Hindlimb muscle (tissue), 1 donor: ENCODE results near the gene DNASE1L2. TPM values are rescaled to one million over a fixed set of nuclear protein-coding genes. Genes with fewer than 3 reads are reported as not detected.
"Not testable (repeated sequence)": the region's sequence is repeated elsewhere in the genome, so short reads cannot be mapped to it uniquely, and the experiment has no call there.

Experiments used
- DNase-seq: peaks from one replicate; pipeline ENCODE4 v3.0.0-alpha.2; 2013
- polyA plus RNA-seq: library from polyadenylated mRNA; unstranded; fragments of 120-200 nt; gene quantifications from one replicate; pipeline ENCODE4 v1.2.1, GENCODE V29; 2013; ENCODE audit not compliant: insufficient read length

The DNASE1L2 gene
- polyA plus RNA-seq, 1 donor = 1.1 TPM

DNA sequence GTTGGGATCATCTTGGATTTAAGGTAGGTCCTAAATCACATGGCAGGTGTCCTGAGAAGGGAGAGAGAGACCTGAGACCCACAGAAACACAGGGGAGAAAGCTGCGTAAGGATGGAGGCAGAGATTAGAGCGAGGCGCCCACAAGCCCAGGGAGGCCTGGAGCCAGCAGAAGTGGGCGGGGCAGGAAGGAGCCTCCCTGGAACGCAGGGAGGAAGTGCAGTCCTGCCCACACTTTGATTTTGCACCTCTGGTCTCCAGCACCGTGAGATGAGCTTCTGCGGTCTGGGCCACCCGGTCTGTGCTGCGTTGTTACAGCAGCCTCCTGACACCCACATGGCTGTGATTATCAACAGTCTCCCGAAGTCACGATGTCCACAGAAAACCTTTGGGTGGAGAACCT lies 6.4 kb downstream of the DNASE1L2 start:
- no peak for DNase-seq

DNA sequence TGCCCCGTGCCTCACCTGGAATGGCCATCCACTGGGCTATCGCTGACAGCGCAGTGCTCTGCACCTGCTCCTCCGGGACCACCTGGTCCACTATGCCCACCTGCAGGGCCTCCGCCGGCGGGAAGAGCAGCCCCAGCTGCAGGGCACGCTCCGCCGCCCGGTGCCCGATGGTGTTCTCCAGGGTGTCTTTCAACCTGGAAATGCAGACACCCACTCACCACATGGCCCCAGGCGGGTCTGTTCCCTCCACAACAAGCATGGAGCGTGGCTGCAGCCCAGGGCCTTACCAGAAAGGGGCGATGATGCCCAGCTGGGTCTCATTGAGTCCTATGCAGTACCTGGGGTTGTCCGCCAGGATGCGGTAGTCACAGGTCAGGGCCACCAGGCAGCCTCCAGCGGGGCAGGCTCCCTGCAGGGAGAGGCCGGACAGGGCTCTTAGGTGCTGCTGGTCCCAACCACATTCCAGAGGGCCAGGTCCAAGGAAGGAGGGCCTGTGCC lies 6.8 kb downstream of the DNASE1L2 start:
- DNase-seq = no peak

DNA sequence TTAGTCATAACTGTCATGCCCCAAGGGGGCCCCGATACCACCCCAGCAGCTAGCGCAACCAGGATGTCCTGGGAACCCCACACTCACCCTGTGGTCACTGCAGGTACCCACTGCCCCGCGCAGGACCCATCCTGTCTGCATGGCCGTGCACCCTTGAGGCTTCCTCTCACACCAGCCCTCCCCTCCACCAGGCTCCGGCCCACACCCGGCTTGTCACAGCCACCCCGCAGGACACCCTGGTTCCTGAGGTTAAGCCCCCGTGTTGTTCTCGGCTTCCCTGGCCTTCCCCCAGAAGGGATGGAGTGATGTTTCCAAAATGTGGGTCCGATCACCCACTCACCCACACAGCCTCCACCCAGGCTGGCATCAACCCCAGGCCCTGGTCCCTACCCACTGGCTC lies 7.5 kb downstream of the DNASE1L2 start:
- no peak for DNase-seq

DNA sequence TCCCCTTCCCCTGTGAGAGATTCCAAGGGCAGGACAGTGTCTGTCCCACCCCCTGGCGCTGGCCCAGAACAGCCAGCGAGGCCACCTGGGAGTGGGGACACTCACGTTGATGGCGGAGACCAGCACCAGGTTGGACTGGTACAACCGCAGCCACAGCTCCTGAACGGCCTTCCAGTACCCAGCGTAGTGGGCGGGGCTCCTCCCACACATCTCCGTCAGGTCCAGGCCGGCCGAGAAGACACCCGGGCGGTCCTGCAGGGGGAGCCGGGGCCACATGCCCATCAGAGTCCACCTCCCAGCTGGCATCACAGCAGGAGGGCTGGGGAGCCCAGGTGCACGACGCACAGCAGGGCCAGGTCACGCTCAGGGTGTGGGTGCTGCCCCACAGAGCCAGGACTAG lies 8.1 kb downstream of the DNASE1L2 start:
- no peak for DNase-seq

DNA sequence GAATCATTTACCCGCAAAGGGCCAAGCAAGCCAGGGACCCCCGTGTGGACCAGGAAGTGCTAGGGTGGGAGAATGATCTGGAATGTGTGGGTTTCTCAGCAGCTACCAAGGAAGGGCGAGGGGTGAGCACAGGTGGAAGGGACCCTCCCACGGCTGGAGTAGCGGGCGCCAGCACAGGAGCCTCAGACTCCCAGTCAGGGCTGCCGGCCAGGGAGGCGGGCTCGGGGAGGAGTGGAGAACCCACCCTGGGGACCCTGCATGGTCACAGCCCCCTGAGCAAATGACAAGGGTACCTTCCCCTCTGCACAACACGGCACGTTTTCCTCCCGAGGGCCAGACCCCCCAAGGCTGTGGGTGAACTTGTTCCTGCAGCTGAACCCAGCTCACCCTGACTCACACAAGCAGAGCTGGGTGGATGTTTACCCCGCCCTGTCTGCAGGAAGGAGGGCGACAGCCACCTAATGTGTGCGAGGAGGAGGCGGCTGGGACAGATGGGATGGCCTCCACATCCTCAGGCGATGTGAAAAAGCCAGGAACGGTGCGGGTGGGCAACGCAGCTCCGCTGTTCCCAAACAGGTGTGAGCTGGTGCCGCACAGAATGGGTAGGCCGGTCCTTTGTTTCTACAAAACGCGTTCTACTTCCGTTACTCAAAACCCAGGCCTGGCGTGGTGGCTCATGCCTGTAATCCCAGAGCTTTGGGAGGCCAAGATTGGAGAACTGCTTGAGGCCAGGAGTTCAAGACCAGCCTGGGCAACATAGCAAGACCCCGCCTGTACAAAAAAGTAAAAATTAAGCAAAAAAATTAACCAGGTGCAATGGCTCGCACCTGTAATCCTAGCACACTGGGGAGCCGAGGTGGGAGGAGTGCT lies 8.9 kb downstream of the DNASE1L2 start:
- no peak for DNase-seq

DNA sequence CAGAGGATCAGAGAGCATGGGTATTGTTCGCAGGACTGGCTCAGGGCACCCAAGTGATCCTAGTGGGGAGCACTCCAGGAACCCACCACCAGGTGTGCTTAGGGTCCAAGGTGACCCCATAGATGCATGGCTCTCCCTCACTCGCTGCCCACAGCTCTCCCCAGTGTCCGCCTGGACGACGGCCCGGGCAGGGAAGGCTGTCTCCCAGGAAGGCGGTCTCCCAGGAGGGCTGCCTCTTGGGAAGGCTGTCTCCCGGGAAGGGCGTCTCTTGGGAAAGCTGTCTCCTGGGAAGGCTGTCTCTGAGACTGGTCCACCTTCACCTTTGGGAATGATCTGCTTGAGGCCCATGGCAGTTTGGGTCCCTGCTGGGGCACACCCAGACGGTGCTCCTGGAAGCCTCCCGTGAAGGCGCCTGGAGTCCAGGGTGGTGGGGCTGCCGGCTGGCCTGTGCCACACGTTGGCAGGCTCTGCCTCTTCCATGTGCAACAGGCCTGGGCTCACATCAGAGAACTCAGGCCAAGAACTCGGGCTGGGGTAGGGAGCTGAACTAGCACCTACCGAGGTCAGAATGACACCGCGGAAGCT lies 10.1 kb downstream of the DNASE1L2 start:
- no peak for DNase-seq

DNA sequence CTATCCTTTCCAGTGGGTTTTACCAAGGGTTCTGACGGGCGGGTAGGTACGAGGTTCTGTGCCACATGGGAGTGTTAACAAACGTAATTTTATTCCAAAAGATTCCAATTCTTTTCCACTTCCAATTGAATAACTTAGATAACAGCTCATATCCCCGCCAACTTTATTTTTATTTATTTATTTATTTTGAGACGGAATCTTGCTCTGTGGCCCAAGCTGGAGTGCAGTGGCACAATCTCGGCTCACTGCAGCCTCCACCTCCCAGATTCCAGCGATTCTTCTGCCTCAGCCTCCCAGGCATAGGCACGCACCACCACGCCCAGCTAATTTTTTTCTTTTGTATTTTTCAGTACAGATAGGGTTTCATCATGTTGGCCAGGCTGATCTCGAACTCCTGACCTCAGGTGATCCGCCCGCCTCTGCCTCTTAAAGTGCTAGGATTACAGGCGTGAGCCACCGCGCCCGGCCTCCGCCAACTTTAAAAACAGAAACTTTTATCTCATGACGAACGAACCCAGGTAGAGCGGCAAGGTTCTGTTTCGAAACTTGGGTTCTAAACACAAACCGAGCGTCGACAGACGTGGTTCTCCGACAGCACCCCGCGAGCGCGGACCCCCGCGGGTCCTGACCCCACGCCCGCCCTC lies 14.5 kb downstream of the DNASE1L2 start:
- no peak for DNase-seq

DNA sequence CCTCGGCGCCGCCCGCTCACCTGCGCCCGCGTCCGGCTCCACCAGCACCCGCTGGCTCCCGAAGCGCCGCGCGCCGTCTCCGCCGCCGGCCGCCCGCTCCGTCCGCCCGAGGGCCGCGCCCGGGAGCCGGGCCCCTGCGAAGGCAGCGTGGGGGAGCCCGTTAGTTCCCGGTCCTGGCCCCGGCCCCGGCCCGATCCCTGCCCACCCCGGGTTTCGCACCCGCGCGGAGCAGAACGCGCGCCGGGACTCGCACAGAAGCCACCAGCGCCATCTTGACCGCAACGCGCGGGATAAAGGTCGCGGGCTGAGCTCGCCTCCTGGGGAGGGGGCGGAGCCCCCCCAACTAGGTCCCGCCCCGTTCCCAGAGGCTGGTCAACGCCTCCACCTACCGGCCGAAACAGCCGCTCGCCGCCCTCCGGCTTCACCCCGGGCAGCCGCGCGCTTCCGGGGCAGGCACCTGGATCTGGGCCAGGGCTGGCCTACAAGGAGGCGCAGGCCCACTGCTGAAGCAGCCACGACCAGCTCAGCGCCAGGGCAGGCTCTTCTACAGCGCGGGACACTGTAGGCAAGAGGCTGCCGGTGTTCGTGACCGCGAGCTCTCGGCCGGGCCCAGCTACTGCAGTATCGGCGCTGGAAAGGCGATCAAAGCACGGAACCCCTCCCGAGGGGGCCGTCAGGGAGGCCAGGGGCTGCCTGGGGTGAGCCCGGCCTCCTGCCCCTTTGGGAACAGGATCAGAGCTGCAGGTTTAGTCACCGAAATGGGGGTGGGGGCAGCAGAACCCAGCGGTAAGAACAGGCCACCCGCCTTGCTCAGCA lies 15.3 kb downstream of the DNASE1L2 start, which contains the start of gene ECI1:
Gene ECI1 (minus strand): TSS at position 292 of the 816 bp plus-strand sequence. CDS start 21 bp downstream, at position 271.
- DNase-seq = peak; percentile 93

DNA sequence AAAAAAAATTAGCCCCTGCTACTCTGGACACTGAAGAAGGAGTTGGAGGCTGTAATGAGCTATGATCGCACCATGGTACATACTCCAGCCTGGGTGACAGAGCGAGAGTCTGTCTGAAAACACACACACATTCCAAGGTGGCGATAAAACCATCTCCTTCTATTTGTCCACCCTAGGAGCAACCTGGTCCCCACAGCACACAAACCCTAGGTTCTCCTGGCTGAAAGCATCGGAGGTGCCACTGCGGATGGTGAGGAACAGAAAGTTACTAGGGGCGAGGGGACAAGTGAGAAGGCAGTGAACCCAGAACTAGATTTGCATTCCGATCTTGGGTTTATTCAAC lies 16.5 kb downstream of the DNASE1L2 start:
- DNase-seq = no peak

DNA sequence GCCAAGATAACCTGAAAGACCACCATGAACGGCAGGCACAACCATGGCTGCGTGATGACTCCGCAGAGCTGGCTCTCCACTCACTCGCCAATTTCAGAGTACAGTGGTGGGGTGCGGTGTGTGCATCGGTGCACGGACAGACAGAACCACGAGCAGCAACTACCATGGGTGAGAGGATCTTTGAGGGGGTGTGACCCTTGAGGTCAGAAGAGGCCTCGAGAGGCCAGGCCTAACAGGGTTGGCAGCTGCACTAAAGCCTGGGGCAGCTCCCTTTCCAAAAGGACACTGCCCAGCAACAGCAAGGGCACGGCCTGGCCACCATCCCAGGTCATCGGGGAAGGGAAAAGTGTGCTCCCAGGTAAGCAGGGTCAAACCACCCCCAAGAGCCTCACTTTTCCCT lies 17.0 kb downstream of the DNASE1L2 start:
- DNase-seq = no peak

DNA sequence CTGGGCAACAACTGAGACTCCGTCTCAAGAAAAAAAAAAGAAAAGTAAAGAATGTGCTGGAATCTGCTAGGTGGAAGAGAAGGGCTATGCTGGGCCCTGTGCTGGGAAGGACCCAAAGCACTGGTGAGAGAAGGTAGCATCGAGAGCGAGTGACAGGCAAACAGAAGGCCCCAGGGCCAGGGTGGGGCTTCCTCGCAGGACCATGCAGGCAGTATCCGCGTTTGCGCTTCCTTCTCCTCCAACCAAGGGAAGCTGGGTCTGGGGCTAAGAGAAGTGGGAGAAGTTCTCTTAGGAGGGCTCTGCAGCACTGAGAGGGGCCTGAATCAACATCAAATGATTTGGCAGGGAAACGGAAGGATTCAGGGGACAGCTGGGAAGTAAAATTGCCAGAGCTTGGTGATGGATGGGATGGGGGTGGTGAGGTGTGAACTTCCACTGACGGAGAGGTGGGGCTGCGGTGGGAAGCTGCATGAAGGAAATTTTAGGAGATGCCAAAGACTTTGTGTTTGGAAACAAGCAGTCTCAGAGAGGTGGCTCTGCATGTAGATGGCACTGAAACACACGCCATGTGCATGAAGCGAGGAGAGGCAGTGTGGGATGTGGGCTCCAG lies 20.4 kb downstream of the DNASE1L2 start:
- no peak for DNase-seq

DNA sequence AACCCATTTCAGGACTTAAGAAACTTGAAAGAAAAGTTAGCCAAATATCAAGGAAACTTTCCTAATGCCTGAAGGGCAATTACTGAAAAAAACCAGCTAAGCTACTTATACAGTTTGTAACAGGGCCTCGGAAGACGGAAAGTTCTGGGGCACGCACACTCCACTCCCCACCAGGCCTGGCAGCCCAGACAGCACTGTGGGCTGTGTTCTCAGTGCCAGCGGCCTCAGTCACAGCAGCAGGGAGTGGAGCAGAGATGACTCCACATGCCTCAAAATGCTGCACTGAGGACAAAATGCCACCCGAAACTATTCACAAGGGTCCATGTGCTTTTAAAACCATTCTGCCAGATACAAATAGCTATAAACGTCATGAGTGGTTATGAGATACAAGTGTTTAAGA lies 21.5 kb downstream of the DNASE1L2 start:
- no peak for DNase-seq

DNA sequence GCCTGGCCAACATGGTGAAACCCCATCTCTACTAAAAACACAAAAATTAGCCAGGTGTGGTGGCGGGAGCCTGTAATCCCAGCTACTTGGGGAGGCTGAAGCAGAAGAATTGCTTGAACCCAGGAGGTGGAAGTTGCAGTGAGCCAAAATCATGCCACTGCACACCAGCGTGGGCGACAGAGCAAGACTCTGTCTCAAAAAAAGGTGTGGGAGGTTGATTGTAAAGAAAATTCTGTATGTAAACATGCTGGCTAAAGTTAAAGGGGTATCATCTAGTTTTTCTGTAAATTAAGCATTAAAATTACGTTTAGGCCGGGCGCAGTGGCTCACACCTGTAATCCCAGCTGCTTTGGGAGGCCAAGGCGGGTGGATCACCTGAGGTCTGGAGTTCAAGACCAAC lies 22.3 kb downstream of the DNASE1L2 start:
- not testable (repeated sequence) for DNase-seq

DNA sequence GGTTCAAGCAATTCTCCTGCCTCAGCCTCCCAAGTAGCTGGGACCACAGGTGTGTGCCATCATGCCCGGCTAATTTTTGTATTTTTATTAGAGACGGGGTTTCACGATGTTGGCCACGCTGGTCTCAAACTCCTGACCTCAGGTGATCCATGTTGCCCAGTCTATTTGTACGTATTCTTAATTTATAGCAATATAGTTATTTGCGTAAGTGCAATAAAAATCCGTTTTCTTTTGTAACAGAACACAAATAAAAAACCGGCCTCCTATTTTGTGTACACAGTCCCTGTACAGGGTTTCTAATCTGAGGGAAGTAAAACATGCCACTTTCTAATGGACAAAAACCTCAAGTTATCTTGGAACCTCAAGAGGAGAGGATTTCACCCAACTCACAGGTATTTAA lies 24.0 kb downstream of the DNASE1L2 start:
- no peak for DNase-seq

DNA sequence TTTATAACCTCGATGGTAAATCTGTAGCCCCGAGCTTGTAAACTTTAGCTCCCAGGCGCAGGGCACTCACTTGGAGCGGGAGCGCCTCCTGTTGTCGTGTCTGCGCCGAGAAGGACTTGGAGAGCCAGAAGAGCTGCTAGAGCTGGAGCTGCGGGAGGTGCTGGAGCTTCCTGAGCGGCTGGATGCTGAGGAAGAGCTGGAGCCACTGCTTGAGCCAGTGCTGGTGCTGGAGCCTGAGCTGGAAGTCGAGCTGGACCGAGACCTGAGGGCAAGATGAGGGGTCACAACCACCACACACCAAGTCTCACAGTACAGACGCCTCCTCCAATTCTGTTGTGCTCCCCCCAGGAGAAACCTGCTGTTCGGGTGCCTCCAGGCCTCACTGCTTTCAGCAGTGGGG lies 26.8 kb downstream of the DNASE1L2 start:
- not testable (repeated sequence) for DNase-seq

DNA sequence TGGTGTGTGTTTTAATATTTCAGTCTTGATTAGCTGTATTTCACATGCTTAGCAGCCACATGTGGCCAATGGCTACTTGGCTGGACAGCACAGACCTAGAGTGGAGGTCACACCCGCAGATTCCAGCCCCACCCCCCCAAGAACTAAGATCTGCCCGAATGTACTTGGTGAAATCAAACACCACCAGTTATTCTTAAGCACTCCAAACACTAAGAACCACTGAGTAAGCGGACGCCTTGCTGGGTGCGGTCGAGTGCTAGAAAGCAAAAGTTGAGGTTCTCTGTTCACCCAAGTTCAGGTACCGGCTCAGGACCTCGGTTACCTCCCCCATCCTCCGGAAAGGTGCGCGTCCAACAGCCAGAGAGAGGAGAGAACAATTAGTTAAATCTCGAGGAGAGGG lies 30.6 kb downstream of the DNASE1L2 start:
- DNase-seq = not testable (repeated sequence)

DNA sequence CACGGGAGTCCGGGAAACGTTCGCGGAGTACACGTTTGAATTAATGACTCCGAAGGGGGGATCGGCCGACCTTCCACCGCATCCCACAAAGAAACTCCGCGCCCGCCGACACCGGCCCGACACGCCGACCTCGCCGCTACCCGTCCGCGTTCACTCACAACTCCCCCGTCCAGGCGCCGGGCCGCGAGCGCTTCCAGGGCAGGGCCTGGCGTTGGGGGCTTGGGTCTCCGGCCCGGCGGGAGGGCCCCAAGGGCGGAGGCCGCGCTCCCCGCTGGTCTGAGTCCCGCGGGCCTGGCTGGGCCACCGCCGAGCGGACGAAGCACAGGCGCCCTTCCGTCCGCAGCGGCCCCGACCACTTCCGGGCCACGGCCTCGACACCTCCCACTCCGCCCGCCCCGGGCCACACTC lies 31.3 kb downstream of the DNASE1L2 start:
- DNase-seq = not testable (repeated sequence)

DNA sequence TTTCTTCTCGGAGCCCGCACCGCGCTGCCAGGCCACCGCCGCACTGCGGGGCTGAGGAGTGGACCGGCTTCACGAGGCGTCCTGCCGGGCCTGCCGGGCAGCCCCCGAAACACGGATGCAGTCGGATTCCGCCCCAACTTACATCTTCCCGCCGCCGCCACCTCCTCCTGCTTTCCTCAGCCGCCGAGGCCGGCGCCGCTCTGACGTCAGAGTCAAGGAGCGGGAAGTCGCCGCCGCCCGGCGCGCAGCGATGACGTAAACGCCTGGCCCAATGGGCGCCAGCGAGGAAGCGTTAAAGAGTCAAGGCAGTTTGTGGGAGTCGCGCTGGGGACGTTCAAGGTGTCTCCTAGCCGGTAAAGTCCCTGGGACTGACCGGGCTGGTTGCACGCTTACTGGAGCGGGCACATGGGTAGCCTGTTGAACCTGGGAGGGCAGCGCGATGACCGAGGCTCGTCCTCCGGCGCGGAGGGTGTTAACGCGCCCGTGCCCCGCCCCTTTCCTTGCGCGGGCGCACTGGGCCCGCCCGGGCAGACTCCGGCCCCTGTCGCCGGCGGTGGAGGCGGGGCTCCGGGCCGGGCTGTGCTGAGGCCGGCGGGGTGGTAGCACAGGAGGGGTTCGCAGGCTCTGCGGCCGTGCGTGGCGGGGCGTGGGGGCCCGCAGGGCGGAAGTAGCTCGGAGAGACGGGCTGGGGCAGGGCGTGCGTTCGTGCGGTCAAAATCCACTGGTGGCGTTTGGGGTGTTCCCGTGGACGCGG lies 31.8 kb downstream of the DNASE1L2 start, which contains the start of gene RNPS1:
Gene RNPS1 (minus strand): TSS at position 214 of the 754 bp plus-strand sequence. CDS start 3,483 bp downstream, outside the sequence.
- peak; percentile 100 for DNase-seq

DNA sequence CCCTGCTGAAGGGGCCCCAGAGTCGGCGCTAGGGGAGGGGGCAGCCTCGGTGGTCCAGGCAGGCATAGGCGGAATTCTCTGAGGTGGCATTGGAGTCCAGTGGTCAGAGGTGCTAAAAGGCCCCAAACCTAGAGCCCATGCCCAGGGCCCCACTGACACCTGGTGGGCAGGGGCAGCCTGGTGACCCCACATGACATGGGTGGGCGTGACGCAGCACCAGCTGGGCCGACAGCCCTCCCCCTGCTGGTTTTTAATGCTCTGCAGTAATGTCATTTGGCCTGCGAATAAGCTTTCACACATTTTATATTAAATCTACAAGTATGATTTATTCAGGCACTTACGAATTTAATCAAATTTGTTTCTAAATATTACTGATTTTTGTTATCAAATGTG lies 33.8 kb downstream of the DNASE1L2 start:
- no peak for DNase-seq

DNA sequence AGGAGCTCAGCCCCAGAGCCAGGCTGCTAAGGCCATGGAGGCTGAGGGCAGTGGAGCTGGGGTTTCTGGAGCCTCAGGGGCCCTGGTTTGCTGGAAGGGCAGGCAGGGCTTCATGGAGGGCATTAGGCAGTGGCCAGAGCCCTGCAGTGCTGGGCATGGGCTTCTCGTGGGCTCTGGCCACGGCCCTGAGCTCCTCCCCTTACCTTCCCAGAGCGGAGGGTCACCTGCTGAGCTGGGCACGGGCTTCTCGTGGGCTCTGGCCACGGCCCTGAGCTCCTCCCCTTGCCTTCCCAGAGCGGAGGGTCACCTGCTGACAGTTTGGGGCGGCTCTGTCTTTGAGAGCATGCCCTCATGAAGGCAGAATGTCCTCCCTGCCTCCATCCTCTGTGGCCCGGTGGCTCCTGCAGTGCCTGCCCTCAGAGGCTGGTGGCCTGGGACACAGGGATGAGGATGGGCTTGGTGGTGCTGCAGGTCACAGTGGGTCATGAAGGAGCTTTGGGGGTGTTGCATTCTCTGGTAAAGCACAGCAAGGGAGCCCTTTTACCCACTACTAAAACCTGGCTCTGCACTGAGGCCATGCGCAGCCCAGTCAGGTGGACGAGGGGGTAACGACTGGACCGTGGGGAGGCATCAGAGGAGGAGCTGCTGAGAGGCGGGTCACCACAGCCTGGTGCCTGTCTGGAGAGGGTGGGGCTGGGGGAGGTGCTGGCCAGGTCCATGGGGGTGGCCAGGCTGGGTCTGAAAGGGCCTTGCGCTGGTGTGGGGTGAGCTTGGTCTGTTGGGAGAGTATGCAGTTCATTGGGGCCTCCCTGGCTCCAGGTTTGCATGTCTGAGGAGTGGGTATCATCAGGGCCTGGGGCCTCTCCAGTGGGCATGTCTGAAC lies 34.6 kb downstream of the DNASE1L2 start:
- no peak for DNase-seq
